ENCODE measurements around the gene CFAP74.

- no peak for TF ChIP-seq CTCF (IDR thresholded peaks at IDR 0.05)
- no peak for TF ChIP-seq POLR2A (IDR thresholded peaks at IDR 0.05)
- TF ChIP-seq POLR2AphosphoS5 (IDR thresholded peaks at IDR 0.05) = no peak
Measured at GRCh38 chr1:1962752-1963151, 40.8 kb downstream of the CFAP74 start.

Measured in transverse colon (tissue), 4 donors.